AG09319 (cell line): ENCODE measurements around the gene BUB1B.

ENCODE experiments used
- DNase-seq: peaks from one replicate; pipeline ENCODE4 v3.0.0-alpha.2; 2010; ENCODE audit warnings: low read depth; ENCODE audit errors: extremely low read depth
- CTCF ChIP-seq: IDR thresholded peaks from 2 replicates; pipeline ENCODE4 v1.5.1; 2011; ENCODE audit warnings: low read depth, mild to moderate bottlenecking, inconsistent platforms, low read length, moderate library complexity

BUB1B gene

DNA sequence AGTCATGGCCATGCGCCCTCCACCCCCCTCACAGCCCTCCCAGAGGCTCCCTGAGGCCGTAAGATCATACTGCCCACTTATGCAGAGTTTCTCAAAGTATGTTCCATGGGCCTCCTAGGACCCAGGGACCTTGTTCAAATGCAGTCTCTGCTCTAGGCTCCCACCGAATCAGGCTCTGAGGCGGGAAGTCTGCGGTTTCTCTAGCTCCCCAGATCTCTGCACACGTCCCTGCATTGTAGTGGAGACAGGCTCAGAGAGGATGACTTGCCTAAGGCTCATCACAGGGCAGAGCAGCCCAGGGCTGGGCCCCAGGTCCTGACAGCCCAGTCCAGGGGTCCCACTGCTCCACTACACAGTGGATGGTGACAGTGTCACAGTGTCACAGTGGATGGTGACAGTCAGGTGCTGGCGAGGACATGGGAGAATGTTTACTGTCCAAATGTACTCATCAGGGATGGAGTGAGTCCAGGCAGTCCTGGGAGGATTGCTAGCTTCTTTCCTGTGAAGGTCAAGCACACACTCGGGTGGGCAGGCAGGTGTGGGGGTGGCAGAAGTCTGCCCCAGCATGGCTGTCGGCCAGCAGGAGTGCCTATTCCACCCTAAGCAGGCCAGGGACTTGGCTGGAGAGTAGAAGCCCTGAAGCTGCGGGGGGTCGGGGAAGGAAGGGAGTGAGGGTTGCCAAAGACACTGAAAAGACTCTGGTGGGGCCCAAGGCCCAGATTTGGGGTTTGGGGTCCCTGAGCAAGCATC lies 109.6 kb downstream of the BUB1B start:
- no peak for DNase-seq
- TF ChIP-seq CTCF: no peak
